CD4-positive, alpha-beta T cell treated with Interleukin-6 at 100 ng/mL for 8 hours (primary cell): Measurements from ENCODE around the gene CELF1.

ENCODE experiments used
- DNase-seq: peaks from one replicate; pipeline ENCODE4 v3.0.0-alpha.2; 2020; ENCODE audit warnings: mixed read lengths, low spot score

The CELF1 gene

GRCh38 chr11:47415949-47416472 lies 136.9 kb downstream of the CELF1 start:
- DNase-seq, result no peak
